Activated naive CD8-positive, alpha-beta T cell treated with anti-CD3 and anti-CD28 coated beads for 36 hours (primary cell): ENCODE data around the gene COPE. TPM values are rescaled to one million over a fixed set of nuclear protein-coding genes. Genes with fewer than 3 reads are reported as not detected.
A peak's percentile ranks its signal among the peaks of the same experiment; 100 is the strongest.
"Not testable (repeated sequence)": the region's sequence is repeated elsewhere in the genome, so short reads cannot be mapped to it uniquely, and the experiment has no call there.

ENCODE experiments used
- DNase-seq: peaks from one replicate; pipeline ENCODE4 v3.0.0; 2021
- H3K27ac Mint-ChIP-seq: one replicate; pipeline ENCODE4 v1.8.0; 2022; ENCODE audit warnings: mild to moderate bottlenecking, moderate library complexity, mixed read lengths
- H3K27me3 Mint-ChIP-seq: one replicate; pipeline ENCODE4 v1.8.0; 2022; ENCODE audit warnings: mild to moderate bottlenecking, mixed read lengths
- H3K36me3 Mint-ChIP-seq: one replicate; pipeline ENCODE4 v1.8.0; 2021; ENCODE audit warnings: mild to moderate bottlenecking, mixed read lengths
- H3K4me1 Mint-ChIP-seq: one replicate; pipeline ENCODE4 v1.8.0; 2021; ENCODE audit warnings: mixed read lengths
- H3K4me3 Mint-ChIP-seq: one replicate; pipeline ENCODE4 v1.8.0; 2022; ENCODE audit warnings: mild to moderate bottlenecking, moderate library complexity, mixed read lengths
- H3K9me3 Mint-ChIP-seq: one replicate; pipeline ENCODE4 v1.8.0; 2022; ENCODE audit warnings: mixed read lengths
- total RNA-seq, 2 experiments: library from RNA; stranded (reverse); gene quantifications; one replicate each; pipeline ENCODE4 v1.2.3, GENCODE V29; 2021

COPE gene
- total RNA-seq = 100 to 1,000 TPM; 169 to 174 TPM

DNA sequence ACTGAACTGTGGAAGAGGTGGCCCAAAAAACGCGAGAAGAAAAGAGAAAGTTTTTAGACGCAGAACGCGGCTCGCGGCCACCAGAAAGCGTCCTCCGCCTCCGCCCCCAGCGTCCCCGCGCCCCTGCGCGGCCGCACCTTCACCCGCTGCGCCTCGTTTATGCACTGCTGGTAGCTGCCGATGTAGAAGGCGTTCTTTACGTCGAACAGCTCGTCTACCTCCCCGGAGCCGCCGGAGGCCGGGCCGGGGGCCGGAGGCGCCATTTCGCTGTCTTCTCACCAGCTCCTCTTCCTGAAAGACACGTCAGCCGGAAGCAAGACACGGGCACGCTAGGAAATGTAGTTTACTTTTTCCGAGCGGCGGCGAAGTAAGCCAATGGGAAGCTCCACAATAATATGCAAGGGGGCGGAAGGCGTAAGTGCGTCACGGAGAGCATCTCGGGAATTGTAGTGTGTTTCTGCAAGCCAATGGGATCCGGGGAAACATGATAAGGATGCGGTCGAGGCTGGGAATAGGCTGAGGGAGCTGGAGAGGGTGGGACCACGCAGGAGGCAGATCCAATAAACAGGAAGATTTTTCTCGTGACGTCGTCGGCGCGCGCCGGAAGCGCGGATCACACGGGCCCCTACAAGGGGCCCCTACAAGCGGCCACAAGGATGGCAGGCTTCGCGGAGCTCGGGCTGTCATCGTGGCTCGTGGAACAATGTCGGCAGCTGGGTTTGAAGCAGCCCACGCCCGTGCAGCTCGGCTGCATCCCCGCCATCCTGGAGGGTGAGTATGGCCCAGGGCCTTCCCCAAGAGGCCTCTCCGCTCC lies at the start of gene COPE, which contains the start of gene DDX49:
COPE (minus strand) TSS at position 302 of the 814 bp plus-strand sequence; CDS start at position 263, 39 bp downstream.
DDX49 (plus strand) TSS at position 630 of the 814 bp plus-strand sequence; CDS start at position 657, 27 bp downstream.
- Mint-ChIP-seq H3K36me3 (peaks cover 38% of the 10 kb centered on the region), H3K4me3 (peak within 1 kb of the TSS; percentile 99), H3K27me3 (peaks cover 3% of the 10 kb centered on the region), H3K27ac (peak within 1 kb of the TSS; percentile 89), H3K4me1 (peaks cover 30% of the 10 kb centered on the region), H3K9me3 (no peaks in the 10 kb centered on the region)
- peak; percentile 94 for DNase-seq

DNA sequence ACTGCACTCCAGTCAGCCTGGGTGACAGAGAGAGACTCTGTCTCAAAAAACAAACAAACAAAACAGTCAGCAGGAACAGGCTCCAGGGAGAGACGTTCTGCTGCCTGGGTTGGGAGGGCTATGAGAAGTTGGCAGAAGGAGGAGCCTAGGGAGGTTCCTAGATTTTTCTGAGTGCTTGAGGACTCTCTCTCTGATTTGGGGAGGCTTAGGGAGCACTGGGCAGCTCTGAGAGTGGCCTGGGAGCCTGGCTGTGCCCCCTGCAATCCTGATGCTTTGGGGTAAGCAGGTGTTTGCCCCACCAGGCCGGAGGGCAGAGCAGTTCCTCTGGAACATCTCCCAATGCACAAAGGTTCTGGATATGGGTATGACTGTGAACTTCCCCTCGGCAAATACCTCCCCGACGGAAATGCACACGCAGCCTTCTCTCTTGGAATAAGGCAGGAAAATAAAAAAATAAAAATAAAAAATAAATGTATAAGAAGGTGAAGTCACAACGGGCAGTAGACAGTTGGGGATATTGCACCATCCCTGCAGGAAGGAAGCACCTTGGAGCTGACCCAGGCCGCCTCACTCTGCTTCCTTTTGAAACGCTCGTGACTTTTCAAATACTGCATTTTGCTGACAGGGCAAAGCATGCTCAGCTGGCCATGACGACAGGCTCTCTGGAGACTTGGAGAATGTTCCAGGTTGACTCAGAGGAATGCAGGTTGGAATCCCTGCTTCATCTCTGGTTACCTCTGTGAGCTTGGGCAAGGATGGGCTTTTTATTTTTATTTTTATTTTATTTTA lies 48.4 kb upstream of the COPE start:
- Mint-ChIP-seq H3K4me3 (no peak overlapping the region), H3K27ac (no peak overlapping the region), H3K36me3 (no peaks in the 10 kb centered on the region), H3K27me3 (peaks cover 22% of the 10 kb centered on the region), H3K9me3 (no peaks in the 10 kb centered on the region), H3K4me1 (no peaks in the 10 kb centered on the region)
- no peak for DNase-seq

DNA sequence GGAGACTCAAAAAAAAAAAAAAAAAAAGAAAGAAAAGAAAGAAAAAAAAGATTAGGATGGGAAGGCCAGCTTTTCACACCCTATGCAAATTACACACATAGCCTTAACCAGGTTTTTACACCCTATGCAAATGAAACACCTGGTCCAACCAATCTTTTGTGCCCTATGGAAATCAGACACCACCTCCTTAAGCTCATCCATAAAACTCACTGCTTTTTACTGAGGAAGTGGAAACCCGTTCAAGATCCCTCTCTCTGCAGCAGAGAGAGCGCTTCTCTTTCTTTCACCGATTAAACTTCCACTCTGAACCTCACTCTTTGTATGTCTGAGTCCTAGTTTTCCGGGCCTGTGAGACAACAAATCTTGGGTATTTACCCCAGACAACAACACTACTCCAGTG lies 47.1 kb upstream of the COPE start:
- Mint-ChIP-seq H3K4me3 (no peak overlapping the region), H3K27me3 (peaks cover 34% of the 10 kb centered on the region), H3K9me3 (no peaks in the 10 kb centered on the region), H3K36me3 (no peaks in the 10 kb centered on the region), H3K4me1 (peaks cover 4% of the 10 kb centered on the region), H3K27ac (no peak overlapping the region)
- no peak for DNase-seq

DNA sequence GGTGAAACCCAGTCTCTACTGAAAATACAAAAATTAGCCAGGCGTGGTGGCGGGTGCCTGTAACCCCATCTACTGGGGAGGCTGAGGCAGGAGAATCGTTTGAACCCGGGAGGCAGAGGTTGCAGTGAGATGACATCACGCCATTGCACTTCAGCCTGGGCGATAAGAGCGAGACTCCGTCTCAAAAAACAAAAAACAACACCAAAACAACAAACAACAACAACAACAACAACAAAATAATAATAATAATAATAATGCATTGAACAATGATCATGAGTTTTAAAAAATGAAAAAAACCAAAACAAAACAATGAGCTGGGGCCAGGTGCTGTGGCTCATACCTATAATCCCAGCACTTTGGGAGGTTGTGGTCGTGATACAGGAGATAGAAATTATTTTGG lies 44.9 kb upstream of the COPE start:
- no peak for DNase-seq
- Mint-ChIP-seq H3K27ac (no peak overlapping the region), H3K4me1 (peaks cover 4% of the 10 kb centered on the region), H3K36me3 (no peaks in the 10 kb centered on the region), H3K4me3 (no peak overlapping the region), H3K9me3 (no peaks in the 10 kb centered on the region), H3K27me3 (peaks cover 29% of the 10 kb centered on the region)

DNA sequence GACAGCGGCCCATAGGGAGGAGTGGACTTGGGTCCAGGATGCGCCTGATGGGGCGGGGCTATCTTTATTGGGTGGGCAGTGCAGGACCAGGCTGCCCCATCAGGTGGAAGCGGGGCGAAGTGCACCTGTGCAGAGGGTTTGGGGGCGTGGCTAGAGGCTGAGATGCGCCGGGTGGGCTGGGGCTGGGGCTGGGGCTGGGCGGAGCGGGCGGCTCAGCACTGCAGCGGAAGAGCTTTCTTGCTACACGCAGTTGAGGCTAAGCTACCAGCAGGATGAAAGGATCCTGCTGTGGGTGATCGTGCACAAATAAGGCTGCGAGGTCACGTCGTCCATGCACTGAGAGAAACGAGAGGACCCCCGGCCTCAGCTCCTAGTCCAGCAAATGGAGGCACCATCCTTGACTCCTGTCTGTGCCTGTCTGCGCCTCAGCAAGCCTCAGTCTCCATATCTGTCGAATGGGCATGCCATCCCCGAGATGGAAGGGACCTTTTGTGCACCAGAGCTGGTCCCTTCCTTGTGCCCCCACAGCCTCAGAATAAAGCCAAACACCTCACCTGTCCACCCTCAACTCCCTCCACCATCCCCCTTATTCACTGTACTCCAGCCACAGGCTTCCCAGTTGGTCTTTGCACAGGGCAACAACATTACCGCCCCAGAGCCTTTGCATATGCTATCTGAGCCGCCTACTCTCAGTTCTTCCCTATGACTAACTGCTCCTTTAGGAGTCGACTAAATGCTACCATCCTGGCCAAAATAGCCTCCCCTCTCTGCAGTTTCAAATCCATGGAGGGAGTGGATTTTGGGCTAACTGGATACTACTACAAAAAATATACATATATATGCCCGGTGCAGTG lies 42.8 kb upstream of the COPE start:
- Mint-ChIP-seq H3K4me3 (no peak overlapping the region), H3K36me3 (no peaks in the 10 kb centered on the region), H3K27ac (no peak overlapping the region), H3K4me1 (peaks cover 4% of the 10 kb centered on the region), H3K9me3 (no peaks in the 10 kb centered on the region), H3K27me3 (peaks cover 29% of the 10 kb centered on the region)
- peak; percentile 21 for DNase-seq

DNA sequence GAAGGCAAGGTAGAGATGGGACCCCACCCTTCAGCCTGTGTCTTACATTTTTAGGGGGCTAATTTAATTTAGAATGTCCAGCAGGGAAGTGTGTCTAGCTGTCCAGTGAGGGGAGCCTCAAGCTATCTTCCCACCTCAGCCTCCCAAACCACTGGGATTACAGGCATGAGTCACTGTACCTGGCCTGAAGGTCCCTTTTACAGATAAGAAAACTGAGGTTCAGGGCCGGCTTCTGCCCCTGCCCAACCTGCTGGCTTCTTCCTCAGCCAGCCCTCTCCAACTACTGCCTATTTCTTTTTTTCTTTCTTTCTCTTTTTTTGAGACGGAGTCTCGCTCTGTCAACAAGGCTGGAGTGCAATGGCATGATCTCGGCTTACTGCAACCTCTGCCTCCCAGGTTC lies 41.2 kb upstream of the COPE start:
- DNase-seq = no peak
- Mint-ChIP-seq H3K27ac (no peak overlapping the region), H3K36me3 (no peaks in the 10 kb centered on the region), H3K9me3 (no peaks in the 10 kb centered on the region), H3K27me3 (peaks cover 21% of the 10 kb centered on the region), H3K4me1 (peaks cover 4% of the 10 kb centered on the region), H3K4me3 (no peak overlapping the region)

DNA sequence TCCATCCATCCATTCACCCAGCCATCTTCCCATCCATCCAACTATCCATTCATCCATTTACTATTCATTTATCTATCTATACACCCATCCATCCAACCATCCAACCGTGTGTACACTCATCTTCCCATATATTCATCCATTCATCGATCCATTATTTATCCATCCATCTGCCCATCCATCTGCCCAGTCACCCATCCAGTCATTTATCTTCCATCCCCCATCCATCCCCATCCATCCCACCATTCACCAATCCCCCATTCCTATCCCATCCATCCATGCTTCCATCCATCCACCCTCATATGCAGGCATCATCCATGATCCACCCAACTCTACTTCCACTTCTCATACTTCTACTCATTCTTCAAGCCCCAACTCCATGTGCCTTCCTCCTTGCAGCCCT lies 35.9 kb upstream of the COPE start:
- Mint-ChIP-seq H3K36me3 (no peaks in the 10 kb centered on the region), H3K27ac (no peak overlapping the region), H3K27me3 (no peaks in the 10 kb centered on the region), H3K4me3 (no peak overlapping the region), H3K4me1 (no peaks in the 10 kb centered on the region), H3K9me3 (no peaks in the 10 kb centered on the region)
- DNase-seq = no peak

DNA sequence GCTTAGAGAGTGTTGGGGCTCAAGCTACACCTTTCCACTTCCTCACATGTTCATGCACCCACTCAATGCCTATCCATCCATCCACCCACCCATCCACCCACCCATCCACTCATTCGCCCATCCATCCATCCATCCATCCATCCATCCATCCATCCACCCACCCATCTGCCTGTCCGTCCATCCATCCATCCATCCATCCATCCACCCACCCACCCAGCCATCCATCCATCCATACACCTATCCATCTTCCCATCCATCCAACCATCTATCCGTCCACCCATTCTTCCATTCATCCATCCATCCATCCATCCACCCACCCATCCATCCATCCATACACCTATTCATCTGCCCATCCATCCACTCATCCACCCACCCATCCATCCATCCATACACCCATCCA lies 34.9 kb upstream of the COPE start:
- Mint-ChIP-seq H3K4me3 (no peak overlapping the region), H3K4me1 (no peaks in the 10 kb centered on the region), H3K9me3 (no peaks in the 10 kb centered on the region), H3K27me3 (no peaks in the 10 kb centered on the region), H3K36me3 (no peaks in the 10 kb centered on the region), H3K27ac (no peak overlapping the region)
- DNase-seq = no peak

DNA sequence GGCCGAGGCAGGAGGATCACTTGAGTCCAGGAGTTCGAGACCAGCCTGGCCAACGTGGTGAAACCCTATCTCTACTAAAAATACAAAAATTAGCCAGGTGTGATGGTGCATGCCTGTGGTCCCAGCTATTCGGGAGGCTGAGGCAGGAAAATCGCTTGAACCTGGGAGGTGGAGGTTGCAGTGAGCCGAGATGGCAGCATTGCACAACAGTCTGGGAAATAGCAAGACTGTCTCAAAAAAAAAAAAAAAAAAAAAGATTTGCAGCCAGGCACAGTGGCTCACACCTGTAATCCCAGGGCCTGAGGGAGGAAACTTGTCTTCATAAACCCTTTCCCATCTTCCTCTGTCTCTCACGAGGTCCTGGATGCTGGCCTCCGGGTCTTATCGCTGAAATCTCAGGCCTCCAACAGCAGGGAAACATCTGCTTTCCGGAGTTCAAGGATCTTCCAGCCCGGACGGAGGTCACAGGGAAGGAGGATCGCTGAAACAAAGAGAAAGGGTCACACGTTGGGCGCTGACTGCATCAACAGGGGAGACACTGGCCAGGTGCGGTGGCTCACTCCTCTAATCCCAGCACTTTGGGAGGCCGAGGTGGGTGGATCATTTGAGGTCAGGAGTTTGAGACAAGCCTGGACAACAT lies 33.3 kb upstream of the COPE start:
- H3K4me3 Mint-ChIP-seq, H3K27me3 Mint-ChIP-seq, DNase-seq, H3K36me3 Mint-ChIP-seq, H3K9me3 Mint-ChIP-seq, H3K4me1 Mint-ChIP-seq, H3K27ac Mint-ChIP-seq: not testable (repeated sequence)

DNA sequence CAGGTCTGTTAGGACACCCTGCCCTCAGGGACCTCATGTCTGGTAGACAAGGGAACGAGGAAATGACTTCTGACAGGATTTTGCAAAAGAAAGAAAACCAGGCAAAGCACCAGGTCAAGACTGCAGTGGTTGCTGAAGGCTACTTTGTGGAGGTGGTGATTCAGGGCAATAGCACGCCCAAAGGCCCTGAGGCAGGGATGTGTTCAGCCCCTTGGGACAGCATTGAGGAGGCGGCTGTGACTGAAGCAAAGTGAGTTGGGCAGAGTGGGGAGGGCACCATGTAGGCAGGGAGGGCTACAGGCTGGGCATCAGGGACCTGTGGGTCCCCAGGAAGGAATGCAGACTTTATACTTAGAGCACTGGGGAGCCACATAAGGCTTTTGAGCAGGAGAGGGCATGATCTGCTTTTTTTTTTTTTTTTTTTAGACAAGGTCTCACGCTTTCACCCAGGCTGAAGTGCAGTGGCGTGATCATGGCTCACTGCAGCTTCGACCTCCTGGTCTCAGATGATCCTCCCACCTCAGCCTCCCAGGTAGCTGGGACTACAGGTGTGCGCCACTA lies 32.6 kb upstream of the COPE start:
- Mint-ChIP-seq H3K36me3 (no peaks in the 10 kb centered on the region), H3K27me3 (no peaks in the 10 kb centered on the region), H3K27ac (no peak overlapping the region), H3K4me1 (no peaks in the 10 kb centered on the region), H3K9me3 (no peaks in the 10 kb centered on the region), H3K4me3 (no peak overlapping the region)
- DNase-seq = no peak

DNA sequence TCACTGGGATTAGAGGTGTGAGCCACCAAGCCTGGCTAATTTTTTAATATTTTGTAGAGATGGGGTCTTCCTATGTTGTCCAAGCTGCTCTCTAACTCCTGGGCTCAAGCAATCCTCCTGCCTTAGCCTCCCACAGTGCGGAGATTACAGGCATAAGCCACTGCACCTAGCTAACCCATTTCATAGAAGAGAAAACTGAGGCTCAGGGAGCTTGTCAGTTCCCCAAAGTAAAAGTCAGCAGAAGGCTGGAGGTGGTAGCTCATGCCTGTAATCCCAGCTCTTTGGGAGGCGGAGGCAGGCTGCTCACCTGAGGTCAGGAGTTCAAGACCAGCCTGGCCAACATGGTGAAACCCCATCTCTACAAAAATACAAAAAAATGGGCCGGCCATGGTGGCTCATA lies 30.7 kb upstream of the COPE start:
- H3K27me3 Mint-ChIP-seq = peaks cover 5% of the 10 kb centered on the region
- no peaks in the 10 kb centered on the region for H3K4me1 Mint-ChIP-seq
- H3K27ac Mint-ChIP-seq = no peak overlapping the region
- H3K9me3 Mint-ChIP-seq = no peaks in the 10 kb centered on the region
- H3K4me3 Mint-ChIP-seq = no peak overlapping the region
- H3K36me3 Mint-ChIP-seq = no peaks in the 10 kb centered on the region
- DNase-seq = no peak

DNA sequence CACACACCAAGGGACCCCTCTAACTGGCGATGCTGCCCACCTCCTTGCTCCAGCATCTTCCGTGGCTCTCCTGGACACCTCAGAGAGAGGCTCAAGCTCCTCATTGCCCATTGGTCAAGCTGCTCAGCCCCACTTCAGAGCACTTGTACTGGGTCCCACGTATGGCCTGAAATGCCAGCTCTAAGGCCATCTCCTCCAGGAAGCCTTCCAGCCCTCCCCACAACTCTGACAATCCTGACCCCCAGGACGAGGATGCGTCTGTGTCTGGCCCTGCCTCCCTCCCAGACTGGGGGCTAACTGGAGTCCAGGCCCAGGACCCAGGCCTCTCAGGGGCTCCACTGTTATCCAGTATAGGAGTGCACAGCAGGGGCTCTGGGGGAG lies 29.8 kb upstream of the COPE start:
- peaks cover 5% of the 10 kb centered on the region for H3K27me3 Mint-ChIP-seq
- DNase-seq = no peak
- H3K27ac Mint-ChIP-seq = no peak overlapping the region
- no peaks in the 10 kb centered on the region for H3K4me1 Mint-ChIP-seq
- no peaks in the 10 kb centered on the region for H3K9me3 Mint-ChIP-seq
- H3K4me3 Mint-ChIP-seq = no peak overlapping the region
- no peaks in the 10 kb centered on the region for H3K36me3 Mint-ChIP-seq

DNA sequence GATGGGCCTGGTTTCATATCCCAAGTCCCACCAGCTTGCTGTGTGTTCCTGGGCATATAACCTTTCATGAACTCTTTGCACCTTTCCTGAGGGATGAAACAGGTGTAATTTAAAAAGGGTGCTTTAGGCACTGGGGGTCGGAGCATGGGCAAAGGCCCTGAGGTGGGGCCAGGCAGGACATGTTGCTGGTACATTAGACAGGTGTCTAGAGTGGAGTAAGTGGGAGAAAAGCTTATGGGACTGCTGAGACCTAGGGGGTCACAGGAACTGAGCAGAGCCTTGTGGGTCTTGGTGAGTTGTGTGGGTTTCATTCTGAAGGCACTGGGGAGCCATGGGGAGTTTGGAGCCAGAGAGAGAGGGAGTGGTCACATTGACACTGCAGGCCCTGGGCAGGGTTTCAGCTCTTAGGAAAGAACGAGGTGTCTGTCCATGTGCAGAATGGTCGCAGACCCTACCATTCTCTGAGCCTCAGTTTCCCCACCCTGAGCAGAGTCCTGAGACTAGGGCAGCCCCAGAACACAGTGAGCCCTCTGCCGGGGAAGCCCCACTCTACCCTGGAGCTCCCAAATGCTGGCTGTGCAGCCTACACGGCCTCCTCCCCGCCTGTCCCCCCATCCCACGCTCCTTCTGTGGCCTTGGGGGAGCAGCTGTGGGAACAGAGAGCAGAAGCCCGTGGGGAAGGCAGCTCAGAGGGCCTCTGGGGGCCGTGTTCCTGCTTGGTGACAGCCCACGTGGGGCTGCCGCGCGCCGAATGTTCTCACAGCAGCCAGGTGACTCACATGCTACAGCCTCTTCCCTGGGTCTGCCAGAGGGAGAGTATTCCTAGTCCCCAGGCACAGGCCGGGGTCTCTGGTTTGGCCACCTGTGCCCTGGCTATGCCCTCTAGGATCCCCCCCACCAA lies 29.1 kb upstream of the COPE start:
- H3K27ac Mint-ChIP-seq = no peak overlapping the region
- no peaks in the 10 kb centered on the region for H3K4me1 Mint-ChIP-seq
- no peak for DNase-seq
- peaks cover 5% of the 10 kb centered on the region for H3K27me3 Mint-ChIP-seq
- H3K36me3 Mint-ChIP-seq = no peaks in the 10 kb centered on the region
- H3K4me3 Mint-ChIP-seq = no peak overlapping the region
- H3K9me3 Mint-ChIP-seq = no peaks in the 10 kb centered on the region
